HCT116 (cell line): ENCODE data around the gene IFITM2. TPM values are rescaled to one million over a fixed set of nuclear protein-coding genes. Genes with fewer than 3 reads are reported as not detected.

ENCODE experiments used
- ATAC-seq: fragments of 200-7000 bp; cut with Tn5 transposase; 2 replicates; pipeline ENCODE4 v1.9.1; 2020; ENCODE audit warnings: mild to moderate bottlenecking, moderate library complexity
- BruUV-seq: library from RNA; stranded (reverse); fragments of 400-500 nt; replicated peaks from 2 replicates; lab custom pipeline; 2021; lab: Mats Ljungman, UMichigan
- CTCF ChIA-PET: fragments of 300-600 bp; sonication (Branson Sonifier 250); formaldehyde crosslinking; loops from one replicate; lab custom pipeline; 2021; ENCODE audit warnings: antibody characterized with exemption; lab: Charles Lee
- POLR2A ChIA-PET: fragments of 300-600, 350-600 bp; sonication (Branson Sonifier 250); formaldehyde crosslinking; loops from one replicate; lab custom pipeline; 2021; ENCODE audit warnings: antibody characterized with exemption; lab: Charles Lee
- RAD21 ChIA-PET, 2 experiments: fragments of 300-600 bp; sonication (Branson Sonifier 250); formaldehyde crosslinking; loops; one replicate each; lab custom pipeline; 2023; ENCODE audit warnings: low total read pairs in 2 of 2; ENCODE audit not compliant: uncharacterized antibody in 2 of 2, unreplicated experiment in 2 of 2, low non-redundant PET in 1 of 2; lab: Charles Lee
- DNase-seq: peaks from one replicate; pipeline ENCODE4 v3.0.0-alpha.2; 2010; ENCODE audit warnings: low read depth, low spot score
- H2AFZ ChIP-seq: fragments of 200-600 bp; shearing (Covaris generic), sonication (generic); 2 replicates; pipeline ENCODE4 v1.6.1; 2017; ENCODE audit warnings: low read depth, mixed run types, mixed read lengths, antibody characterized with exemption, low read length; ENCODE audit not compliant: poor library complexity, severe bottlenecking
- H3K27ac ChIP-seq: 2 replicates; pipeline ENCODE4 v1.5.1; 2012; ENCODE audit warnings: low read depth, low read length
- H3K27me3 ChIP-seq: fragments of 200-600 bp; sonication (generic); 2 replicates; pipeline ENCODE4 v1.6.1; 2016; ENCODE audit warnings: mixed run types, low read length, mixed read lengths; ENCODE audit not compliant: insufficient read depth
- H3K36me3 ChIP-seq, 2 experiments: fragments of 200-500 bp in 1 of 2; fragments of 200-600 bp in 1 of 2; sonication (Bioruptor generic) in 1 of 2; sonication (generic) in 1 of 2; 2 replicates each; pipeline versions ENCODE4 v1.5.1 to v1.6.1; 2014 to 2016; ENCODE audit warnings: low read length in 2 of 2, inconsistent platforms in 1 of 2, mixed read lengths in 1 of 2, mixed run types in 1 of 2; ENCODE audit not compliant: insufficient read depth in 2 of 2, control insufficient read depth in 1 of 2
- H3K4me1 ChIP-seq, 2 experiments: fragments of 200-600 bp in 1 of 2; sonication (generic) in 1 of 2; 2 replicates each; pipeline versions ENCODE4 v1.5.1 to v1.6.1; 2012 to 2017; ENCODE audit warnings: low read length in 2 of 2, inconsistent platforms in 1 of 2, mild to moderate bottlenecking in 1 of 2, mixed read lengths in 1 of 2, mixed run types in 1 of 2, moderate library complexity in 1 of 2; ENCODE audit not compliant: insufficient read depth in 2 of 2, control insufficient read depth in 1 of 2
- H3K4me2 ChIP-seq: fragments of 200-600 bp; sonication (generic); 2 replicates; pipeline ENCODE4 v1.6.1; 2017; ENCODE audit warnings: mixed run types, low read length, mixed read lengths
- H3K4me3 ChIP-seq, 2 experiments: fragments of 200-600 bp in 1 of 2; sonication (generic) in 1 of 2; replicated peaks in 1 of 2; 2 replicates each; pipeline ENCODE4 v1.5.1; 2011 to 2016; ENCODE audit warnings: low read length in 2 of 2, control low read depth in 1 of 2, low read depth in 1 of 2, mild to moderate bottlenecking in 1 of 2, mixed read lengths in 1 of 2, mixed run types in 1 of 2
- H3K79me2 ChIP-seq: fragments of 200-600 bp; sonication (generic); 2 replicates; pipeline ENCODE4 v1.6.1; 2017; ENCODE audit warnings: mild to moderate bottlenecking, mixed run types, low read length, moderate library complexity, mixed read lengths; ENCODE audit not compliant: insufficient read depth
- H3K9ac ChIP-seq: fragments of 200-600 bp; sonication (generic); 2 replicates; pipeline ENCODE4 v1.6.1; 2016; ENCODE audit warnings: low read length, mixed read lengths
- H3K9me2 ChIP-seq: fragments of 200-600 bp; sonication (generic), shearing (Covaris generic); 2 replicates; pipeline ENCODE4 v1.6.1; 2017; ENCODE audit warnings: mixed run types, mild to moderate bottlenecking, moderate library complexity; ENCODE audit not compliant: insufficient read depth
- H3K9me3 ChIP-seq, 2 experiments: fragments of 200-500 bp in 1 of 2; fragments of 200-600 bp in 1 of 2; sonication (Bioruptor generic) in 1 of 2; sonication (generic) in 1 of 2; 2 replicates each; pipeline ENCODE4 v1.6.1; 2014 to 2017; ENCODE audit warnings: low read length in 2 of 2, mixed read lengths in 2 of 2, inconsistent platforms in 1 of 2, low read depth in 1 of 2, mild to moderate bottlenecking in 1 of 2, mixed run types in 1 of 2, moderate library complexity in 1 of 2; ENCODE audit not compliant: control insufficient read depth in 1 of 2, insufficient read depth in 1 of 2
- H4K20me1 ChIP-seq: fragments of 200-600 bp; sonication (generic), shearing (Covaris generic); 2 replicates; pipeline ENCODE4 v1.6.1; 2017; ENCODE audit warnings: mixed run types, mild to moderate bottlenecking, moderate library complexity; ENCODE audit not compliant: insufficient read depth
- CBX3 ChIP-seq: IDR thresholded peaks from 2 replicates; pipeline ENCODE4 v1.6.1; 2012; ENCODE audit warnings: low read depth
- CEBPB ChIP-seq: IDR thresholded peaks from 2 replicates; pipeline ENCODE4 v1.6.1; 2012; ENCODE audit warnings: low read depth
- EGR1 ChIP-seq: IDR thresholded peaks from 2 replicates; pipeline ENCODE4 v1.6.1; 2012; ENCODE audit warnings: low read depth
- ELF1 ChIP-seq: IDR thresholded peaks from 2 replicates; pipeline ENCODE4 v1.6.1; 2012; ENCODE audit warnings: low read depth, borderline replicate concordance
- EZH2phosphoT487 ChIP-seq: fragments of 200-600 bp; IDR thresholded peaks from 2 replicates; pipeline ENCODE4 v1.6.1; 2018; ENCODE audit warnings: antibody characterized with exemption, borderline replicate concordance
- FOSL1 ChIP-seq: IDR thresholded peaks from 2 replicates; pipeline ENCODE4 v1.6.1; 2012; ENCODE audit warnings: low read depth
- JUND ChIP-seq: IDR thresholded peaks from 2 replicates; pipeline ENCODE4 v1.6.1; 2012
- POLR2AphosphoS5 ChIP-seq: IDR thresholded peaks from 2 replicates; pipeline ENCODE4 v1.6.1; 2011; ENCODE audit warnings: mild to moderate bottlenecking, low read depth, low read length, moderate library complexity
- RAD21 ChIP-seq: IDR thresholded peaks from 2 replicates; pipeline ENCODE4 v1.6.1; 2012; ENCODE audit warnings: low read depth, mild to moderate bottlenecking
- TCF7L2 ChIP-seq: IDR thresholded peaks from 2 replicates; pipeline ENCODE4 v1.7.0; 2011; ENCODE audit warnings: borderline replicate concordance, inconsistent platforms; ENCODE audit not compliant: insufficient read depth, insufficient read length; ENCODE audit errors: extremely low read depth
- YY1 ChIP-seq: IDR thresholded peaks from 2 replicates; pipeline ENCODE4 v1.6.1; 2011; ENCODE audit warnings: low read length, low read depth, moderate library complexity, mild to moderate bottlenecking; ENCODE audit not compliant: insufficient replicate concordance; ENCODE audit errors: extremely low read depth
- ZFX ChIP-seq: fragments of 450-650 bp; IDR thresholded peaks from 2 replicates; pipeline ENCODE4 v1.6.1; 2017
- intact Hi-C: fragments of 100-400 bp; cut with micrococcal nuclease; formaldehyde crosslinking; loops from 2 replicates; pipeline ENCODE4 v1.10.0; 2022
- total RNA-seq: library from RNA; stranded (reverse); gene quantifications from one replicate; pipeline ENCODE4 v1.2.1, GENCODE V29; 2021; ENCODE audit not compliant: unreplicated experiment
- TF ChIP-seq, protein P1 (sequence below): IDR thresholded peaks from 2 replicates; pipeline ENCODE4 v1.6.1; 2012
- TF ChIP-seq, protein P2 (sequence below), 3 experiments: fragments of 200-600 bp in 1 of 3; sonication (generic) in 1 of 3; IDR thresholded peaks in 2 of 3; conservative IDR thresholded peaks in 1 of 3; 2 replicates each; pipeline ENCODE4 v1.5.1; 2012 to 2017; ENCODE audit warnings: low read depth in 2 of 3, low read length in 2 of 3, antibody characterized with exemption in 1 of 3, borderline replicate concordance in 1 of 3, control low read depth in 1 of 3, mild to moderate bottlenecking in 1 of 3, mixed read lengths in 1 of 3, mixed run types in 1 of 3, moderate library complexity in 1 of 3; ENCODE audit not compliant: insufficient read depth in 1 of 3
- TF ChIP-seq, protein P3 (sequence below): IDR thresholded peaks from 2 replicates; pipeline ENCODE4 v1.6.1; 2012; ENCODE audit warnings: low read depth

IFITM2 gene
- total RNA-seq, 1 experiment from 2014 or later, result 106 TPM

DNA sequence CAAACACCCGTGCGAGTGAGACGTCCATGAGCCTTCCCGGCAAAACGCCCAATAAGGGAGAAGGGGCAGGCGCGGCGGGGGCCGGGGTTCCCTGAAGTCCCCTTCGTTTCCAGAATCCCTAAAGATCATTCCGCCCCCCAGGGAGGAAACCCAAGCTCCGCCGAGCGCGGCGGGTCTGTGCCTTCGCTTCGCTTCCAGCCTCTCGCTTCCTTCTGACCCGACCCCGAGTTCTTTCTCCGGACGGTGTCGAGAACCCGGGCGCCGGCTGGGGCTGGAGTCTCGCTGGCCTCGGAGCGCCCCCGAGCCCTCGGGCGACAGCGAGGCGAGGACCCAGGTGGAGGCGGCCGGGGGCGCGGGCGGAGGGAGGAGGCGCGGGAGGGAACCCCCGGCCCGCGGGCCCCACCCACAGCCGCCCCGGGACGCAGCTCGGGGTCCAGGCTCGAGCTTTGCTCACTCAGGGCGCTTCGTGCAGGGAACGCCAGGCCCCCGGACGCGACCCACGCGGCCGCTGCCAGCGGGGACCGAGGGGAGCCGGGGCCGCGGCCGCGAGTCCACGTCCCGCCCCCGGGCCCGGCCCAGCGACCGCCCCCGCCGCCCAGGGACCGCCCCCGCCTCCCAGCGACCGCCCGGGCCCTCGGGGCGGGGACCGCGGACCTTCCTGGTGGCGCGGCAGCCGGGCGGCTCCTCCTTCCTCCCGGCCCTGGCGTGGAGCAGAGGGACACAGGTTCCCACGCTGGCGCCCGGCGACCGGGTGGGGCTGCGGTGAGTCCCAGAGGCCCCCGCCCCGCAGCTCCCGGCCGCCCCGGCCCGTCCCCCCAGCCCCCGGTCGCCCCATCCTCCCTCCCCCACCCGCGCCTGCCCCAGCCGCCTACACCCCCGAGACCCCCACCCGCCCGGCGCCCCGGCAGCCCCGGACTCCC is 18.9 kb upstream of the IFITM2 start, which contains the start of gene PGGHG (continued):
- peak; percentile 77 for TF ChIP-seq POLR2AphosphoS5
- no peak for TF ChIP-seq YY1
- TF ChIP-seq, protein P1, sequence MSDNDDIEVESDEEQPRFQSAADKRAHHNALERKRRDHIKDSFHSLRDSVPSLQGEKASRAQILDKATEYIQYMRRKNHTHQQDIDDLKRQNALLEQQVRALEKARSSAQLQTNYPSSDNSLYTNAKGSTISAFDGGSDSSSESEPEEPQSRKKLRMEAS, result no peak; the same call in 1 of the 2 replicates

DNA sequence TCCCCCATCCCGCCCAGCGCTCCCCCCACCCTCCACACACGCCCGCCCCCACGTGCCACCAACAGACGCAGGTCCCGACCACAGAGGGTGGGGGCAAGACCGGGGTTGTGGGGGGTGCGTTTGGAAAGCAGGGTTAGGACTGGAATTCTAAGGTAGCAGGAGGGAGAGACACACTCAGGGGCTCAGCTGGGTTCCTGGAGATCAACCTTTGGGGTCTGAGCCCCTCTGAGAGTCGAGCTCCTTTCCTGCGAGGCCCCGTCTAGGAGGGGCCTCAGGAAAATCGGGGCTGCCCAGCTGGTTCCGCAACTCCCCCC is 18.3 kb upstream of the IFITM2 start:
- ATAC-seq (peak; percentile 20), DNase-seq (no peak)
- Histone ChIP-seq H4K20me1 (no peaks in the 10 kb centered on the region), H3K4me2 (peak overlapping the region; percentile 90), H3K27ac (peak overlapping the region; percentile 56; the same call in 1 of the 2 replicates), H2AFZ (no peak overlapping the region), H3K9me3 (no peaks in the 10 kb centered on the region), H3K4me1 (peaks cover 14 to 25% of the 10 kb centered on the region in 2 experiments), H3K9ac (peak overlapping the region; percentile 68), H3K27me3 (no peaks in the 10 kb centered on the region), H3K36me3 (peaks cover 0 to 5% of the 10 kb centered on the region in 2 experiments; a peak in 3 of 4 replicates), H3K4me3 (peak overlapping the region; percentile 59 to 63), H3K79me2 (peaks cover 7% of the 10 kb centered on the region; the same call in 1 of the 2 replicates), H3K9me2 (no peaks in the 10 kb centered on the region)
- RAD21 ChIA-PET, result no interaction called here
- POLR2A ChIA-PET, result no interaction called here
- no TSS peak for BruUV-seq
- CTCF ChIA-PET, result no interaction called here
- intact Hi-C loops, result loop anchor here (5.0 kb wide), 1 partner anchor 52 kb away; the partner anchor contains the start of genes PSMD13 and SIRT3
- no peak for TF ChIP-seq ELF1
- TF ChIP-seq EGR1, result no peak
- no peak for TF ChIP-seq TCF7L2
- TF ChIP-seq, protein P2, sequence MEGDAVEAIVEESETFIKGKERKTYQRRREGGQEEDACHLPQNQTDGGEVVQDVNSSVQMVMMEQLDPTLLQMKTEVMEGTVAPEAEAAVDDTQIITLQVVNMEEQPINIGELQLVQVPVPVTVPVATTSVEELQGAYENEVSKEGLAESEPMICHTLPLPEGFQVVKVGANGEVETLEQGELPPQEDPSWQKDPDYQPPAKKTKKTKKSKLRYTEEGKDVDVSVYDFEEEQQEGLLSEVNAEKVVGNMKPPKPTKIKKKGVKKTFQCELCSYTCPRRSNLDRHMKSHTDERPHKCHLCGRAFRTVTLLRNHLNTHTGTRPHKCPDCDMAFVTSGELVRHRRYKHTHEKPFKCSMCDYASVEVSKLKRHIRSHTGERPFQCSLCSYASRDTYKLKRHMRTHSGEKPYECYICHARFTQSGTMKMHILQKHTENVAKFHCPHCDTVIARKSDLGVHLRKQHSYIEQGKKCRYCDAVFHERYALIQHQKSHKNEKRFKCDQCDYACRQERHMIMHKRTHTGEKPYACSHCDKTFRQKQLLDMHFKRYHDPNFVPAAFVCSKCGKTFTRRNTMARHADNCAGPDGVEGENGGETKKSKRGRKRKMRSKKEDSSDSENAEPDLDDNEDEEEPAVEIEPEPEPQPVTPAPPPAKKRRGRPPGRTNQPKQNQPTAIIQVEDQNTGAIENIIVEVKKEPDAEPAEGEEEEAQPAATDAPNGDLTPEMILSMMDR (IDR thresholded peaks at IDR 0.05 in 2 of 3, conservative IDR thresholded peaks at IDR 0.05 in 1 of 3; ENCODE audit: borderline replicate concordance in 1 of 3, insufficient read depth in 1 of 3, low read depth in 2 of 3, low read length in 2 of 3), result no peak
- TF ChIP-seq, protein P1, result no peak
- TF ChIP-seq CBX3, result no peak
- no peak for TF ChIP-seq POLR2AphosphoS5
- no peak for TF ChIP-seq CEBPB
- TF ChIP-seq EZH2phosphoT487, result no peak
- TF ChIP-seq, protein P3, sequence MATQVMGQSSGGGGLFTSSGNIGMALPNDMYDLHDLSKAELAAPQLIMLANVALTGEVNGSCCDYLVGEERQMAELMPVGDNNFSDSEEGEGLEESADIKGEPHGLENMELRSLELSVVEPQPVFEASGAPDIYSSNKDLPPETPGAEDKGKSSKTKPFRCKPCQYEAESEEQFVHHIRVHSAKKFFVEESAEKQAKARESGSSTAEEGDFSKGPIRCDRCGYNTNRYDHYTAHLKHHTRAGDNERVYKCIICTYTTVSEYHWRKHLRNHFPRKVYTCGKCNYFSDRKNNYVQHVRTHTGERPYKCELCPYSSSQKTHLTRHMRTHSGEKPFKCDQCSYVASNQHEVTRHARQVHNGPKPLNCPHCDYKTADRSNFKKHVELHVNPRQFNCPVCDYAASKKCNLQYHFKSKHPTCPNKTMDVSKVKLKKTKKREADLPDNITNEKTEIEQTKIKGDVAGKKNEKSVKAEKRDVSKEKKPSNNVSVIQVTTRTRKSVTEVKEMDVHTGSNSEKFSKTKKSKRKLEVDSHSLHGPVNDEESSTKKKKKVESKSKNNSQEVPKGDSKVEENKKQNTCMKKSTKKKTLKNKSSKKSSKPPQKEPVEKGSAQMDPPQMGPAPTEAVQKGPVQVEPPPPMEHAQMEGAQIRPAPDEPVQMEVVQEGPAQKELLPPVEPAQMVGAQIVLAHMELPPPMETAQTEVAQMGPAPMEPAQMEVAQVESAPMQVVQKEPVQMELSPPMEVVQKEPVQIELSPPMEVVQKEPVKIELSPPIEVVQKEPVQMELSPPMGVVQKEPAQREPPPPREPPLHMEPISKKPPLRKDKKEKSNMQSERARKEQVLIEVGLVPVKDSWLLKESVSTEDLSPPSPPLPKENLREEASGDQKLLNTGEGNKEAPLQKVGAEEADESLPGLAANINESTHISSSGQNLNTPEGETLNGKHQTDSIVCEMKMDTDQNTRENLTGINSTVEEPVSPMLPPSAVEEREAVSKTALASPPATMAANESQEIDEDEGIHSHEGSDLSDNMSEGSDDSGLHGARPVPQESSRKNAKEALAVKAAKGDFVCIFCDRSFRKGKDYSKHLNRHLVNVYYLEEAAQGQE, result no peak
- TF ChIP-seq ZFX, result no peak
- TF ChIP-seq RAD21, result no peak
- TF ChIP-seq JUND, result no peak
- TF ChIP-seq FOSL1, result no peak
